Measurements from ENCODE around the gene FNDC3B.

The FNDC3B gene

DNA sequence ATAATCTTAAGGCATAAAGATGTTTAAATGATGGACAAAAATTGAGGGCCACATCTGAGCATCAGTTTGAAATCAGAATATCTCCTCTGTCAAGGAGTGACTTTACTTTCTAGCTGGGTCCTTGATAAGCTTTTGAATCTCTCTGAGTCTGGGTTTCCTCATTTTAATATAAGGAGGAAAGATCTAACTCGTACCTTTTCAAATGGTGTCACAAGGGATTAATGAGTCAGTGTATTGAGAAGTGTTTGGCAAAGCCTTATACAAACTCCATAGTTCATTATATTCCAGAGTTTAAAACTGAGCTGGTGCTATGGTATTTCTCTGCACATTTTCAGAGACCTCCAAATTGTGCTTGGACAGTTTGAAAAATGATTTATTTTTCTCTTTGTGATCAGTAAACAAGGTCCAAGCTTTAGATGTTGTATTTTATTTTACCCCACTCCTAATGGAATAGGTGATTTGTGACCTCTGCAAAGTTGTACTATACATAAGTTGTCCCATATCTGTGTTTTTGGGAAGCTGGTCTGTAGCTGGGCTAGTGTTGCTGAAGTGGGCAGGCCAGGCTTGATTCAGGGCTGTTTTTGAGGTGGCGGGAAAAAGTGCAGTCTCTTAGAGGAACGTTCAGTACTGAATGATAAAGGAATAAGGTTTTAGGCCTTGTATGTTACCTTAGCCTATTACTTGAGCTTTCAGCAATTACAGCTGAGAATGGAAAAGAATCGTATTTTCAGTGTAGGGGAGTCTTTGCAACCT is 5.6 kb downstream of the FNDC3B start:
- no peak overlapping the region for H3K9ac ChIP-seq (ENCODE audit: low read length)
- no peak for DNase-seq
- H3K27me3 ChIP-seq (replicated peaks; ENCODE audit: insufficient read depth, low read length) = no peaks in the 10 kb centered on the region
- H3K9me2 ChIP-seq (replicated peaks; ENCODE audit: insufficient read depth, low read length) = no peaks in the 10 kb centered on the region
- H3K27ac ChIP-seq (ENCODE audit: low read length) = no peak overlapping the region
- peaks cover 44% of the 10 kb centered on the region for H4K20me1 ChIP-seq (ENCODE audit: insufficient read depth, low read length)
- H3K4me1 ChIP-seq (ENCODE audit: low read length) = peaks cover 30% of the 10 kb centered on the region
- H2AFZ ChIP-seq (ENCODE audit: low read length) = no peak overlapping the region
- TF ChIP-seq, protein P1, sequence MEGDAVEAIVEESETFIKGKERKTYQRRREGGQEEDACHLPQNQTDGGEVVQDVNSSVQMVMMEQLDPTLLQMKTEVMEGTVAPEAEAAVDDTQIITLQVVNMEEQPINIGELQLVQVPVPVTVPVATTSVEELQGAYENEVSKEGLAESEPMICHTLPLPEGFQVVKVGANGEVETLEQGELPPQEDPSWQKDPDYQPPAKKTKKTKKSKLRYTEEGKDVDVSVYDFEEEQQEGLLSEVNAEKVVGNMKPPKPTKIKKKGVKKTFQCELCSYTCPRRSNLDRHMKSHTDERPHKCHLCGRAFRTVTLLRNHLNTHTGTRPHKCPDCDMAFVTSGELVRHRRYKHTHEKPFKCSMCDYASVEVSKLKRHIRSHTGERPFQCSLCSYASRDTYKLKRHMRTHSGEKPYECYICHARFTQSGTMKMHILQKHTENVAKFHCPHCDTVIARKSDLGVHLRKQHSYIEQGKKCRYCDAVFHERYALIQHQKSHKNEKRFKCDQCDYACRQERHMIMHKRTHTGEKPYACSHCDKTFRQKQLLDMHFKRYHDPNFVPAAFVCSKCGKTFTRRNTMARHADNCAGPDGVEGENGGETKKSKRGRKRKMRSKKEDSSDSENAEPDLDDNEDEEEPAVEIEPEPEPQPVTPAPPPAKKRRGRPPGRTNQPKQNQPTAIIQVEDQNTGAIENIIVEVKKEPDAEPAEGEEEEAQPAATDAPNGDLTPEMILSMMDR (IDR thresholded peaks at IDR 0.05; ENCODE audit: low read length) = no peak
- no peak for TF ChIP-seq EZH2 (optimal IDR thresholded peaks at IDR 0.05; ENCODE audit: low read depth, low read length)
- TF ChIP-seq EZH2phosphoT487 (IDR thresholded peaks at IDR 0.05; ENCODE audit: low read length) = no peak
- H3K4me3 ChIP-seq (ENCODE audit: low read length) = no peak overlapping the region
- H3K9me3 ChIP-seq (replicated peaks; ENCODE audit: insufficient read depth, low read length) = no peaks in the 10 kb centered on the region
- H3K36me3 ChIP-seq (replicated peaks; ENCODE audit: insufficient read depth, low read length) = peaks cover 18% of the 10 kb centered on the region
- H3K79me2 ChIP-seq (ENCODE audit: low read length) = peaks cover 100% of the 10 kb centered on the region
- H3K4me2 ChIP-seq (ENCODE audit: low read depth, low read length) = no peak overlapping the region
- 0 out of 2 replicates have a peak, but pooled peaks cover 6% of the 10 kb centered on the region for H3F3A ChIP-seq (ENCODE audit: insufficient read depth, low read length)

DNA sequence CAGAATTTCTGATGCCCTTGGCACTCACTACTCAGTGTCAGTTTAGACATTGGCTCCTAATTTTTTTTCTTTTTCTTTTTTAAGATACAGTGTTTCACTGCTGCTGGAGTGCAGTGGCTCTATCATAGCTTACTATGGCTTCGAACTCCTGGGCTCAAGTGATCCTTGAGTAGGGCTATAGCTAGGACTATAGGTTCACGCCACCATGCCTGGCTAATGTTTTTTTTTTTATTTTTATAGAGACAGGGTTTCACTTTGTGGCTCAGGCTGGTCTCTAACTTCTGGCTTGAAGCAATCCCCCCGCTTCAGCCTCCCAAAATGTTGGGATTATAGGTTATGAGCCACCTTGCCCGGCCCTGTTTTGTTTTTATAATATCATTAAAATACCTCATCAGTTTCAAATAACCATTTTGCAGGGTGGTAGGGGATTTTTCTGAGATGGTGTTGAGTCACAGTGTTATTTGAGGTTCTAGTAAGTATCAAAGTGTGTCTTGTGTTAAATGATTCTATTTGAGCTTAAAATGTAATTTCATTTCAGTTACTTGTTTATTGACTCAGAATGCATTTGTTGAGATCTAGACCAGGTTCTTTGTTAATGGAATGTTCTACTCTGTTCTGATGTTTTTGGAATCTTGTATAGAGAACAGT is 7.0 kb downstream of the FNDC3B start:
- H2AFZ ChIP-seq (ENCODE audit: low read length) = no peak overlapping the region
- H3F3A ChIP-seq (ENCODE audit: insufficient read depth, low read length) = 0 out of 2 replicates have a peak, but pooled peaks cover 4% of the 10 kb centered on the region
- DNase-seq = no peak
- no peaks in the 10 kb centered on the region for H3K9me2 ChIP-seq (replicated peaks; ENCODE audit: insufficient read depth, low read length)
- no peak overlapping the region for H3K4me2 ChIP-seq (ENCODE audit: low read depth, low read length)
- H3K4me1 ChIP-seq (ENCODE audit: low read length) = peaks cover 29% of the 10 kb centered on the region
- no peak overlapping the region for H3K9ac ChIP-seq (ENCODE audit: low read length)
- no peak overlapping the region for H3K27ac ChIP-seq (ENCODE audit: low read length)
- H3K79me2 ChIP-seq (ENCODE audit: low read length) = peaks cover 100% of the 10 kb centered on the region
- TF ChIP-seq EZH2 (optimal IDR thresholded peaks at IDR 0.05; ENCODE audit: low read depth, low read length) (no peak), EZH2phosphoT487 (IDR thresholded peaks at IDR 0.05; ENCODE audit: low read length) (no peak)
- TF ChIP-seq, protein P1 (IDR thresholded peaks at IDR 0.05; ENCODE audit: low read length) = no peak
- H3K27me3 ChIP-seq (replicated peaks; ENCODE audit: insufficient read depth, low read length) = no peaks in the 10 kb centered on the region
- H3K36me3 ChIP-seq (replicated peaks; ENCODE audit: insufficient read depth, low read length) = peaks cover 21% of the 10 kb centered on the region
- no peaks in the 10 kb centered on the region for H3K9me3 ChIP-seq (replicated peaks; ENCODE audit: insufficient read depth, low read length)
- peaks cover 44% of the 10 kb centered on the region for H4K20me1 ChIP-seq (ENCODE audit: insufficient read depth, low read length)
- no peak overlapping the region for H3K4me3 ChIP-seq (ENCODE audit: low read length)

GRCh38 chr3:172047567-172048115 is 8.3 kb downstream of the FNDC3B start:
- Histone ChIP-seq H3K27ac (ENCODE audit: low read length) (no peak overlapping the region), H2AFZ (ENCODE audit: low read length) (no peak overlapping the region), H3F3A (ENCODE audit: insufficient read depth, low read length) (no peaks in the 10 kb centered on the region), H3K9me2 (replicated peaks; ENCODE audit: insufficient read depth, low read length) (no peaks in the 10 kb centered on the region), H3K79me2 (ENCODE audit: low read length) (peaks cover 100% of the 10 kb centered on the region), H3K27me3 (replicated peaks; ENCODE audit: insufficient read depth, low read length) (no peaks in the 10 kb centered on the region), H3K4me3 (ENCODE audit: low read length) (no peak overlapping the region), H4K20me1 (ENCODE audit: insufficient read depth, low read length) (peaks cover 44% of the 10 kb centered on the region), H3K9me3 (replicated peaks; ENCODE audit: insufficient read depth, low read length) (no peaks in the 10 kb centered on the region), H3K4me1 (ENCODE audit: low read length) (peaks cover 22% of the 10 kb centered on the region), H3K9ac (ENCODE audit: low read length) (no peak overlapping the region), H3K36me3 (replicated peaks; ENCODE audit: insufficient read depth, low read length) (peaks cover 29% of the 10 kb centered on the region), H3K4me2 (ENCODE audit: low read depth, low read length) (no peak overlapping the region)
- TF ChIP-seq, protein P1 (IDR thresholded peaks at IDR 0.05; ENCODE audit: low read length) = no peak
- no peak for TF ChIP-seq EZH2phosphoT487 (IDR thresholded peaks at IDR 0.05; ENCODE audit: low read length)
- TF ChIP-seq EZH2 (optimal IDR thresholded peaks at IDR 0.05; ENCODE audit: low read depth, low read length) = no peak
- no peak for DNase-seq
